NT2/D1 (cell line): ENCODE data around the gene PLCB1.

Experiments used
- SUZ12 ChIP-seq: IDR thresholded peaks from 2 replicates; pipeline ENCODE4 v1.6.1; 2011; ENCODE audit not compliant: insufficient read length, insufficient read depth; ENCODE audit errors: extremely low read depth
- YY1 ChIP-seq: IDR thresholded peaks from 2 replicates; pipeline ENCODE4 v1.6.1; 2011; ENCODE audit not compliant: insufficient read length, insufficient read depth
- ZNF274 ChIP-seq: IDR thresholded peaks from 2 replicates; pipeline ENCODE4 v1.6.1; 2011; ENCODE audit warnings: mild to moderate bottlenecking, low read depth, low read length

- TF ChIP-seq ZNF274 (no peak), YY1 (no peak), SUZ12 (no peak)
Measured at GRCh38 chr20:8346700-8347270, 214.7 kb downstream of the PLCB1 start.
